GM23248 (cell line): ENCODE data around the gene HUS1B.

Experiments used
- EZH2 ChIP-seq: fragments of 200-600 bp; sonication (generic); IDR thresholded peaks from 2 replicates; pipeline ENCODE4 v1.6.1; 2018; ENCODE audit warnings: antibody characterized with exemption, mild to moderate bottlenecking; ENCODE audit not compliant: insufficient read depth, poor library complexity, severe bottlenecking
- EZH2phosphoT487 ChIP-seq: fragments of 200-600 bp; sonication (generic); IDR thresholded peaks from 2 replicates; pipeline ENCODE4 v1.6.1; 2018; ENCODE audit warnings: antibody characterized with exemption, moderate library complexity, mild to moderate bottlenecking, low read depth; ENCODE audit not compliant: insufficient read depth

- TF ChIP-seq EZH2 (no peak), EZH2phosphoT487 (no peak)
These were observed 36.8 kb upstream of the HUS1B start for GRCh38 chr6:693723-694009.
